GM19099 (cell line): ENCODE data around the gene RASA3.

Experiments used
- POLR2A ChIP-seq: IDR thresholded peaks from 3 replicates; pipeline ENCODE4 v1.6.1; 2011; ENCODE audit warnings: low read depth; ENCODE audit not compliant: insufficient read length; ENCODE audit errors: extremely low read depth

RASA3 gene

DNA sequence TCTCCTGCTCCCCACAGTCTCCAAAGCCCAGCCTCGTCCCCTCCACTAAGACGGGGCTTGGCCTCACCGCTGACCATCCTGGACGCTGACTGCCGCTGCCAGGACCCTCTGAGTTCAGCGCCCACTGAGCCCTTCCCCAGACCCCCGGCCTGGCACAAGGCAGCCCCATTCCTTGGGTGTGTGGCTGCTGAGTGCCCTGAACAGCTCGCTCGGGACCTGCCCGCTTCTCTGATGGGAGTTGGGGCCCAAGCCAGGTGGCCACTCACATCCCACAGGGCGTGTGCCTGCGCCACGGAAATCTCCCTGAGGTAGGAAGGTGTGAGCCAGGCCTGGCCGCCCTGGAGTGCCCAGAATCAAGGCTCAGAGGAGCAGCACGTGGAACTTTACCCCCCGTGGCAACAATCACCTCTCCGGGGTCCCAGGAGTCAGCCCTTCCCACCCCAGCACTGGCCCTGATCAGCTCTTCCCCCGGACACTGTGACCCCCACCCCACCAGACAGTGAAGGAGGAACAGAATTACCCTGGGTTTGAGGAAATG lies 179.4 kb downstream of the RASA3 start:
- TF ChIP-seq POLR2A: no peak

DNA sequence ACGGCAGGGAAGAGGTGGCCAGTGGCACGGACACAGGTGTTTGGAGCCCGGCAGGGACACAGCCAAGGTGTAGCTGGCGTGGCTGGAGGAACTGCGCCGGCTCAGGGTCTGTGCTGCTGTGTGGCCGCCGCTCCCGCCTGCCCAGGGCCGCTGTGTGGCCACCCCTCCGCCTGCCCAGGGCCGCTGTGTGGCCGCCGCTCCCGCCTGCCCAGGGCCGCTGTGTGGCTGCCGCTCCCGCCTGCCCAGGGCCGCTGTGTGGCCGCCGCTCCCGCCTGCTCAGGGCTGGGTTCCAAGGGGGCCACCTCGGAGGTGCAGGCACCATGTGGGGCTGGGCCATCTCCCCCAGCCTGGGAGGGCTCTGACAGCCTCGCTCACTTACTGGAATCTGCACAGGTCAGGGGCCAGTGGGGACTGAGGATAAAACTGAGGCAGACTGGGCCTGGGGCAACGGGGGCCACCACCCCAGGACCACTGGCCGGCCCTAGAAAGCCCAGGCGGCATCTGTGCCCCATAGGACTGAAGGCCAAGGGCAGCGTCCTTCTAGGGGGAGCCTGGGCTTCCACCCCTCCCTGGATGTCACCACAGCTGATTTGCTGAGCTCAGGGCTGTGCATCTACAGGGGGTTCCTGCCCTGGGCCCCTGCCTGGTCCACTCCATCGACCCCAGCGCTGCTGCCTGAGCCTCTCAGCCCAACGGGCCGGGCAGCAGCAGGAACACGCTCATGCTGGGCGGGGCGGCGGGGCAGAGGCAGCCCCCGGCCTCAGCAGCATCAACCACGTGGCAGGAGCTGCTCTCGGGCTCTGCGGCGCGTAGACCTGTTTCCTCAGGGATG lies 180.1 kb downstream of the RASA3 start:
- no peak for TF ChIP-seq POLR2A

DNA sequence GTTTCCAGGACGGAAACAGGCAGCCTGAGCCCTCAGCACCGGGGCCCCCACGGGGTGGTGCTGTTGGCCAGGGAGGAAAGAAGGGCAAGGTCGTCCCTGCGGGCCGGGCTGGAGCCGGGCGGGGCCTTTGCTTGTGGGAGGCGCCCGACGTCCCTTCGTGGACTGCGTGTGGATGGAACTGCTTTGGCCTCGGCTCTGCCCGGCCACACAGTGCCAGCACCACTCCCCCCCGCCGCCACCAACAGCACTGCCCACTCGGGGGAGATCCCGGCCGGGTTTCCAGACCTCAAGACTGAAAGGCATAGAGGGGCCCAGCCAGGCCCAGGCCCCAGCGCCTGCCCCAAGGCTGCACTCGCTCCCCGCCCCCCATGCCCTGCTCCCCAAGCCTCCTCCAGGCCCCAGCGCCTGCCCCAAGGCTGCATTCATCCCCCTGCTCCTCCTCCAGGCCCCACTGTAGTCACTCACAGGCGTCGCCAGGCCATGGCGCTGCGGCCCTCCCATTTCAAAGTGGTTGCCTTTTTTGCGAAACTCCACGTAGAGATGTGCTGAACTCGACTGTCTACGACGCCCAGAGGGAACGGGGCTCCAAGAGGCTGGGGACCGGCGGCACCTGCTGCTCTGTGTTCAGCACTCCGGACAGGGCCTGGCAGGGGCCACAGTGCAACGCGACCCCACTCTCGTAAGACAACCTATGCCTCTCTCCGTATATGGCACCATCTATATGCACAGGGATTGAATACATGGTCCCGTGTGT lies 181.0 kb downstream of the RASA3 start:
- TF ChIP-seq POLR2A: no peak

- no peak for TF ChIP-seq POLR2A
These were observed 181.8 kb downstream of the RASA3 start for GRCh38 chr13:113950451-113951245.

DNA sequence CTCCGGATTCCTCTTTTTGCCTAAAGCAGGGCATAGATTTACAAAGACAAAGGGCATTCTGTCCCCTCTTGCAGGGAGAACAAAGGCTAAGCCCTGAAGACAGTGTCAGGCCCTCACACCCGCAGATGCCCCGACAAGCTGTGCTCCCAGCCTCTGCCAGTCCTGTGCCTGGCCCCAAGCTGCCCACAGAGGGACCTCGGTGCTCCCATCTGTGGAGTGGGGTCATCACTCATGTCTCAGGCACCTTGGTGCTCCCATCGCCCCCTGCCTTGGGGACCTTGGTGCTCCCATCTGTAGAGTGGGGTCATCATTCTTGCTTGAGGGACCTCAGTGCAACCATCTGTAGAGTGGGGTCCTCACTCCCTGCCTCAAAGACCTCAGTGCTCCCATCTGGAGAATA lies 182.9 kb downstream of the RASA3 start:
- no peak for TF ChIP-seq POLR2A

GRCh38 chr13:113948034-113948742 lies 184.2 kb downstream of the RASA3 start:
- no peak for TF ChIP-seq POLR2A

DNA sequence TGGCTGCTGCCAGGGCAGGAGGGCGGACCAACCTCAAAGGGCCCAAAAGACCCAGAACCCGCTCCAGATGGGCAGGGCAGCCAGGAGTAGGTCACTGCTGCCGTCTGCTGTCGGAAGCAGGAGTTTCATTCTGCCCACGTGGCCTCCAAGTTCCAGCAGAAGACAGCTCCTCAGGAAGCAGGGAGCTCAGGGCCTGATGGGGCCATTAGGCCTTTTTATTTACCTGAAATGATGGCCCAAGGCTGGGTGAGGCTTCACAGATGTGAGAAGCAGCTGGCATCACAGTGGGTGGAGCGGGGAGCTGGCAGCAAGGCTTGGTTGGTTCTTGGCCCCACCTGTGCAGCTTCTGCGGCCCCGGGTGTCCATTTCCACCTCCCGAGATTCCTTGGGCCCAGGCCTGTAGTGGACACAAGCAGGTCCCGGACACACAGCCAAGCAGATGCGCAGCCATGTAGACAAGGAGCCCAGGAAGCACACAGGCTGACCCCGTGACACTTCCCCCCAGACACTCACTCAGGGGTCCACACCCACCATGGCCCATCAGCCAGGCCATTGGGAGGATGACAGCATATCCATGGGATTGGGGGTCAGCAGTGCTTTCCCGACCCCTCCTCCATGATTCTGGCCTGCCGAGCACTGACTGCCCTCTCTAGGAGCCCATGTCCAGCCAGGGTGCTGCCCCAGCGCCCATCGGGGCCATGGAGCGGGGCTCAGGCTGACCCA lies 185.0 kb downstream of the RASA3 start:
- TF ChIP-seq POLR2A: no peak

- TF ChIP-seq POLR2A: no peak
These were observed 185.8 kb downstream of the RASA3 start for GRCh38 chr13:113946409-113947181.

DNA sequence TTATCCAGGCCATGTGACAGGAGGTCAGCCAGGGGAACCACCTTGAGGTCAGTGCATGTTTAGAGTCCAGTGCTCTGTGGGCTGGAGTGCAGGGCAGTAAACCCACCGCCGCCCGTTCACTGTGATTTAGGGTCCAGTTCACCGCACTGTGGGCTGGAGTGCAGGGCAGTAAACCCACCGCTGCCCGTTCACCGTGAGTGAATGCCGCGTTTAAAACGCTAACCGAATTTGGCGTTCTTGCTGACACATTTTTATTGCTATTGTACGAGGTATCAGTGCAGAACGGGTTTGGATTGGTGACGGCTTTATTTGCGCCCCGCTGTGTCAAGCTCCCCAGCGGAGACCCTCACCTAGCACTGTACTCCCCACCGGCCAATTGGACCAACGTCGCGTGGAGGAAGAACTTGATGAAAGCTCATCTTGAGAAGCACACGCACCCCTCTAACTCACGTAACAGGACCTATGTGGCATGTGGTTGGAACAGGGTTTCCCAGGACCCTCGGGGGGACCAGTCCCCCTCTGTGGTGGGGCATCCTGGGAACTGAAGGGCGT lies 186.5 kb downstream of the RASA3 start:
- no peak for TF ChIP-seq POLR2A

DNA sequence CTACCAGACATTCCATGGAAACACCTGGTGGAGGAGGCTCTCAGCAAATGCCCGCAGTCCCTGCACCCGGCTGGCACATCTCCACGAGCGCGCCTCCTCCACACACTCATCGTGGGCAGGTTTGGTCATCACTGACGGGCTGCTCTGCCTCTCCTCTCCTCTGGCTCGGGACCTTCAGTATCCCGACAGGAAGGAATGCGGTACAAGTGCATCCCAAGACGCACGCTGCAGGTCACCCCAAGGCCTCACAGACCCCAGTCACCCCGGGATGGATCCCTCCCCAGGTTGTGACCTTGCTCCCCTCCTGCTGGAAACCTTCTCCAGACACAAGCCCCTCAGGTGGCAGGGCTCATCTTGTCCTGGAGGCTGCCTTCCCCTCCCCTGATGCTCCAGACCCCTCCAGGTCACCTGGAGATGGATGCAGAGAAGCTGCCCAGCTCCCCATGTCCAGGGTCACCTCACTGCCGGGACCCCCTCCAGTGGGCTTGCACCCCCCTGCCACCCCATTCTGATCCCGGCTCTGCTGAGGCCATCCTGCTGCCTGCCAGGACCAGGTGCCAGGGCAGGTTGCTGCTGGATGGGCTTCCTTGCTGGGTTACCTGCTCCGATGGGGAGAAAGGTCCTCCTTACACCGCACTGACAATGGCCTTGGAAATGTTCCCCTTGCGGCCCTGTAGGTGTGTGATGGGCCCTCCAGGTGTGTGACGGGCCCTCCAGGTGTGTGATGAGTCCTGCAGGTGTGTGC lies 188.4 kb downstream of the RASA3 start:
- TF ChIP-seq POLR2A: no peak

- TF ChIP-seq POLR2A: no peak
These were observed 189.8 kb downstream of the RASA3 start for GRCh38 chr13:113942591-113943103.
